GM23248 (cell line): Measurements from ENCODE around the gene PSG4. TPM values are rescaled to one million over a fixed set of nuclear protein-coding genes. Genes with fewer than 3 reads are reported as not detected.
"Not testable (repeated sequence)": the region's sequence is repeated elsewhere in the genome, so short reads cannot be mapped to it uniquely, and the experiment has no call there.

Experiments
- DNase-seq: peaks from one replicate; pipeline ENCODE4 v3.0.0-alpha.2; 2015
- H2AFZ ChIP-seq: fragments of 200-600 bp; sonication (generic); 2 replicates; pipeline ENCODE4 v1.6.1; 2016; ENCODE audit warnings: antibody characterized with exemption
- H3F3A ChIP-seq: fragments of 200-600 bp; sonication (generic); 2 replicates; pipeline ENCODE4 v1.6.1; 2016; ENCODE audit warnings: mild to moderate bottlenecking, antibody characterized with exemption, mixed run types; ENCODE audit not compliant: insufficient read depth
- H3K27ac ChIP-seq: fragments of 200-600 bp; sonication (generic); 2 replicates; pipeline ENCODE4 v1.5.1; 2016; ENCODE audit warnings: mild to moderate bottlenecking
- H3K27me3 ChIP-seq: fragments of 200-600 bp; sonication (generic); replicated peaks from 2 replicates; pipeline ENCODE4 v1.6.1; 2016; ENCODE audit warnings: mild to moderate bottlenecking; ENCODE audit not compliant: insufficient read depth
- H3K36me3 ChIP-seq: fragments of 200-600 bp; sonication (generic); 2 replicates; pipeline ENCODE4 v1.6.1; 2016; ENCODE audit warnings: low read depth, mild to moderate bottlenecking
- H3K4me1 ChIP-seq: fragments of 200-600 bp; sonication (generic); 2 replicates; pipeline ENCODE4 v1.6.1; 2016; ENCODE audit warnings: mild to moderate bottlenecking; ENCODE audit not compliant: insufficient read depth
- H3K4me2 ChIP-seq: fragments of 200-600 bp; sonication (generic); one replicate; pipeline ENCODE4 v1.6.1; 2016; ENCODE audit warnings: mild to moderate bottlenecking; ENCODE audit not compliant: unreplicated experiment
- H3K4me3 ChIP-seq: fragments of 200-600 bp; sonication (generic); 2 replicates; pipeline ENCODE4 v1.5.1; 2016; ENCODE audit warnings: mild to moderate bottlenecking
- H3K79me2 ChIP-seq: fragments of 200-600 bp; sonication (generic); 2 replicates; pipeline ENCODE4 v1.6.1; 2016; ENCODE audit warnings: mild to moderate bottlenecking; ENCODE audit not compliant: insufficient read depth
- H3K9ac ChIP-seq: fragments of 200-600 bp; sonication (generic); 2 replicates; pipeline ENCODE4 v1.6.1; 2016; ENCODE audit warnings: mild to moderate bottlenecking
- H3K9me2 ChIP-seq: fragments of 200-600 bp; sonication (generic); 2 replicates; pipeline ENCODE4 v1.6.1; 2016; ENCODE audit warnings: mixed run types, mild to moderate bottlenecking, moderate library complexity; ENCODE audit not compliant: insufficient read depth
- H3K9me3 ChIP-seq: fragments of 200-600 bp; sonication (generic); one replicate; pipeline ENCODE4 v1.6.1; 2017; ENCODE audit warnings: low read depth
- H4K20me1 ChIP-seq: fragments of 200-600 bp; sonication (generic); 2 replicates; pipeline ENCODE4 v1.6.0; 2016; ENCODE audit not compliant: insufficient read depth
- EZH2phosphoT487 ChIP-seq: fragments of 200-600 bp; sonication (generic); IDR thresholded peaks from 2 replicates; pipeline ENCODE4 v1.6.1; 2018; ENCODE audit warnings: antibody characterized with exemption, moderate library complexity, mild to moderate bottlenecking, low read depth; ENCODE audit not compliant: insufficient read depth
- WGBS, 2 experiments: methylation state at CpG; one replicate each; pipeline ENCODE4 v1.1.6; 2015 to 2017; ENCODE audit warnings: low lambda C conversion rate in 2 of 2, low coverage in 1 of 2; ENCODE audit errors: missing lambda C conversion rate in 2 of 2; 5-methylcytosine and 5-hydroxymethylcytosine counted together
- in situ Hi-C: fragments of 300-500 bp; cut with MboI; formaldehyde crosslinking; loops from 2 replicates; pipeline ENCODE4 v1.15.0; 2020
- polyA plus RNA-seq: library from polyadenylated mRNA; unstranded; fragments of >200 nt; fragmentation: Nextera tagmentation; extraction: Ambion mirVana; gene quantifications from 2 replicates; pipeline ENCODE4 v1.2.1, GENCODE V29; 2016
- total RNA-seq: library from RNA; depleted of rRNA; stranded (reverse); fragments of >200 nt; shearing (Covaris generic); gene quantifications from 2 replicates; pipeline ENCODE4 v1.2.3, GENCODE V29; 2014

The PSG4 gene
- total and polyA plus RNA-seq, 2 experiments from 2014 or later: 105 to 174 TPM

DNA sequence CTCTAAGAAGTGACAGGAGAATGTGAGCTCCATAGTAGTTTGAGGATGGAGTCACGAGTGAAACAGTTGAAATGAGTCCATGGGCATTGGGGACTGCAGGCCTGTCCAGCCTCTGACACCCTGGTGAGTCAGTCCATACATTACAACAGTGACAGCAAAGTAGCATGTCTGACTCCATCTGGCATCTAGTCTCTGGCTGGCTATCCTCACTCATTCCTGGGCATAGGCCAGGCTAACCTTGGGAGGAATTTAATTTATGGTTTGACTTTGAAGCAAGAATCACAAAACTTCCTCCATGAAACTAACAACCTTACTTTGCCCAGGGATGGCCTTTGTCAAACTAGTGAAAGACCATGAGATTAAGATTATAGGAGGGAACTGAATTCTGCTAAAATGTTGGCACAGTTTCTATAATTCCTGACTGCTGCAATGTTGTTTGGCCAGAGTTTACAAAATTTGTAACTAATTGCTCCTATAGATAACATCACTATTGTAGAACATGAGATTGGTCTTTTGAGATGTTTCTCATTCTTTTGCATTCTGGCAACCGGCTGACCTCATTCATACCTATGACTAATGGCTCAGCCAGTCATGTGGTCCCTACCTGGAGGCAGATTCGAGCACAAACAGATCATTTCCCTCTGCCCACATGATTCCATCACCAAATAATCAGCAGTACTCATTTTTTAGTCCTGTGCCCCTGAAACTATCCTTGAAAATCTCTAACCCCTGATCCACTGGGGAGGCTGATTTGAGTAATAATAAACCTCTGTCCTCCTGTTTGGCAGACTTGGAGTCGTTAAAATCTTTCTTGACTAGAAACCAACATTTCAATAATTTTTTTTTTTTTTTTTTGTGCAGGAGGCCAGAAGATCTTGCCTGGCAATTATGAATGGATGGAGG is 23.3 kb downstream of the PSG4 start:
- peak; percentile 92 for DNase-seq
- H3K36me3 ChIP-seq, in situ Hi-C loops, H4K20me1 ChIP-seq, H2AFZ ChIP-seq, H3K9me2 ChIP-seq, H3K27me3 ChIP-seq, H3K9me3 ChIP-seq: not testable (repeated sequence)
- Histone ChIP-seq H3F3A (peaks cover 60% of the 10 kb centered on the region), H3K27ac (peak overlapping the region; percentile 95), H3K4me1 (peaks cover 67% of the 10 kb centered on the region), H3K4me3 (peak overlapping the region; percentile 81), H3K9ac (peak overlapping the region; percentile 70), H3K4me2 (peak overlapping the region; percentile 65), H3K79me2 (peaks cover 35% of the 10 kb centered on the region)
- TF ChIP-seq EZH2phosphoT487: 0 out of 2 replicates have a peak, but pooled peaks have one; percentile 28
- 0 to 1% methylated on average over 4 of the region's 4 CpGs for WGBS, 2 experiments

DNA sequence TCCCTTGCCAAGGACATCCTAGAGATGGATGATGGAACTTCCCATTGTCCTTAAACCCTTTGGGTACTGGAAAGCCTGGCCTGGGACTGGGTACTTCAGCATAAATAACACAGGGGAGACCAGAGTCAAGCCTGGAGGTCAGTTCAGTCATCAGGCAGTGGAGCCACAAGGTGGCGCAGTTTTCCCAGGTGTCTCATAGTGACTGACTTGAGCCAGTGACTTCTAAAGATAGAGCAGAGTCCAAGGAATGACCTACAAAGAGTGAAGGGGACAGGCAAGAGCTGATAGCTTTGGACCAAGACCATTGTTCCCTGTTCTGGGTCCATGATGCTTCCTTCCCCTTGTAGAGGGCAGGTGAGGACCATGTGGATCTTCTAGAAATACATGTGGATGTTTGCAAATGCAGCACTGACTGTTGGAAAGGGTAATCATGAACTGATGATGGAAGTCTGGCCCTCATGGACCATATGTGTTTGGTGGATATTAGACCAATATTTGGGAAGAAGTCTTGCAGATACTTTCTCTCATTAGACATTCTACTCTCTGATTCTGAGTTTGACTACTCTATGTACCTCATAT is 25.8 kb downstream of the PSG4 start:
- H3K4me2 ChIP-seq, H2AFZ ChIP-seq, H3K9me3 ChIP-seq, H4K20me1 ChIP-seq, H3K27ac ChIP-seq, H3K9ac ChIP-seq, in situ Hi-C loops, DNase-seq, H3K27me3 ChIP-seq, H3K36me3 ChIP-seq, H3K9me2 ChIP-seq, H3K4me3 ChIP-seq: not testable (repeated sequence)
- Histone ChIP-seq H3K4me1 (peaks cover 47% of the 10 kb centered on the region), H3F3A (peaks cover 49% of the 10 kb centered on the region), H3K79me2 (peaks cover 11% of the 10 kb centered on the region)
- WGBS, 2 experiments: 0 to 19% methylated on average over 1 of the region's 1 CpG

DNA sequence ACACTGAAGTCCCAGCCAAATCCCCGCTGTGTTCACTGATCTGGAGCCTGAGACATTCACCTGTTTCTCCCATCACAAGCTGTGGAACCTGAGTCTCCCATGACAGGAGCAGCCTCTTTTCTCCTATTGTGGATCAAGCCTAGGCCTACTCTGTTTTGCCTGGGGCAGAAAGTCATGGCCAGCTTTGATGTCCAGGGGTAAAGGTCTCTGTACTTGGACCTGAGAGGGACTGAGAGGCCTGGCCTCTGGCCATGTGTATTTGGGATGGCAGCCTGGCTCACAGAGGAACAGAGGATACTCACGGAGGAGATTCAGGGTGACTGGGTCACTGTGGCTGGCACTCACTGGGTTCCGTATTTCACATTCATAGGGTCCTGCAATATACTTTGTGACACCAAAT is 26.9 kb downstream of the PSG4 start:
- in situ Hi-C loops, H2AFZ ChIP-seq: not testable (repeated sequence)

DNA sequence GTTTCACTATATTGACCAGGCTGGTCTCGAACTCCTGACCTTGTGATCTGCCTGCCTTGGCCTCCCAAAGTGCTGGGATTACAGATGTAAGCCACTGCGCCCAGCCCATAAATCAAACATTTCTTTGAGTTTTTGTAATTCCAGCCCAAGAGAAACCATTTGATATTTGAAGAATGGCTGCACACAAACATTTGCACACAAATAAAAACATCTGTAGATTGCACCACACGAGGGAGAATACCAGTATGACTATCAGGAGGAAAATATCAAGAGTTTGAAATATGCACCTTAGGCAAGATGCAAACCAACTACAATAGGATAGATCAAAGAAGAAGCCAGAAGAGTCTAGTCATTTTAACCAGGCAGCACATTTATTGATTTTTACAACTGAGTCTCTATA is 39.5 kb downstream of the PSG4 start:
- H3K9me3 ChIP-seq, in situ Hi-C loops, H4K20me1 ChIP-seq, H3K9me2 ChIP-seq, H3K9ac ChIP-seq, H2AFZ ChIP-seq, H3K4me2 ChIP-seq, H3K79me2 ChIP-seq, H3K27ac ChIP-seq, H3K36me3 ChIP-seq, H3K27me3 ChIP-seq, H3K4me3 ChIP-seq, DNase-seq: not testable (repeated sequence)
- H3K4me1 ChIP-seq: peaks cover 16% of the 10 kb centered on the region
- H3F3A ChIP-seq: peaks cover 41% of the 10 kb centered on the region
- 76 to 78% methylated on average over 3 of the region's 3 CpGs for WGBS, 2 experiments

More for the DNA sequence above, 26.9 kb downstream of the PSG4 start:
- 88 to 100% methylated on average over 2 to 3 of the region's 3 CpGs for WGBS, 2 experiments
- not testable (repeated sequence) for H3K4me3 ChIP-seq, H4K20me1 ChIP-seq, DNase-seq, H3K9me3 ChIP-seq, H3K27ac ChIP-seq, H3K4me2 ChIP-seq, H3K36me3 ChIP-seq, H3K9ac ChIP-seq, H3K9me2 ChIP-seq, H3K79me2 ChIP-seq, H3K27me3 ChIP-seq
- Histone ChIP-seq H3F3A (peaks cover 43% of the 10 kb centered on the region), H3K4me1 (peaks cover 36% of the 10 kb centered on the region)

DNA sequence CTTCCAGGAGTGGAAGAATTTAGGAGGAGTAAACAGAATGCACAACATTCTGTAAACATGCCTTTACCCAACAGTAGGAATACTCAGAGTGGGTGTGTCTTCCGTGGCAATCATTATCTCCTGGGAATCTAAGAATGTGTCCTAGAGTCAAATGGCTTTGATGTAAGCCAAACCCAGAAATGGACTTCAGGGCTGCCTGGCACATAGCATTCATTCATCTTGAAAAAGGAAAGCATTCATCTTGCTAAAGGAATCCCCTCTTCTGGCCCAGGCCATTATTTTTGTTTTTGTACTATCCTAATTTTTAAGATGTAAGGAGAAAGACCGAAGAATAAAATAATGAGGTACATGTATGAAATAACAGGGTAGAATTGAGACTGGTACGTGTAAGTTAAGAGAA is 42.3 kb downstream of the PSG4 start:
- H3K9ac ChIP-seq, H3K9me3 ChIP-seq, H3K27me3 ChIP-seq, in situ Hi-C loops, H3K36me3 ChIP-seq, H3K79me2 ChIP-seq, DNase-seq, H2AFZ ChIP-seq, H3K9me2 ChIP-seq, H4K20me1 ChIP-seq, H3K4me3 ChIP-seq: not testable (repeated sequence)
- Histone ChIP-seq H3K4me2 (peak overlapping the region; percentile 32), H3K4me1 (peaks cover 24% of the 10 kb centered on the region), H3F3A (peaks cover 41% of the 10 kb centered on the region), H3K27ac (peak overlapping the region; percentile 80)
- WGBS, 2 experiments: 56 to 62% methylated on average over 3 of the region's 3 CpGs

DNA sequence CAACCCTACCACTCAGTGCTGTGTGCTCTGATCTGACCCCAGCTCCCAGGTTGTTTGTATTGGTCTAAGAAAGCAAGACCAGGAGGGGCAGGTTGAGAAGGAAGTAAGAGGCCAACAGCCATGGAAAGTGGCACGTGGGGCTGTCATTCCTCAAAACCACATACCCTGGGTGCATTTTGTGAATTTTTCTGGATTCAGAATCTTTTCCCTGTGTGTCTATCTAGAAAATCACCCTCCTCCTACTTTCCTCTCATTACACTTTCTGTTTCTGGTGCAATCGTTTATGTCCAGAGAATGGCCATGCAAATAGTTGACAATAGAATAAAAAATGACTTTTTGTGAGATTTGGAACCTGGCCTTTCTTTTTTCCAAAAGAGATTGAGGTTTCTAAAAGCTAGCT is 43.2 kb downstream of the PSG4 start:
- H2AFZ ChIP-seq, H3K4me3 ChIP-seq, in situ Hi-C loops, H3K27ac ChIP-seq, H3K9ac ChIP-seq, H3K4me2 ChIP-seq, H4K20me1 ChIP-seq, H3K27me3 ChIP-seq, DNase-seq, H3K36me3 ChIP-seq, H3K79me2 ChIP-seq, H3K9me2 ChIP-seq, H3K9me3 ChIP-seq: not testable (repeated sequence)
- Histone ChIP-seq H3F3A (peaks cover 35% of the 10 kb centered on the region), H3K4me1 (peaks cover 24% of the 10 kb centered on the region)
- 16 to 23% methylated on average over 2 of the region's 2 CpGs for WGBS, 2 experiments
